GM19438 (cell line): Measurements from ENCODE around the gene TRIM65.
"Not testable (repeated sequence)": the region's sequence is repeated elsewhere in the genome, so short reads cannot be mapped to it uniquely, and the experiment has no call there.

ENCODE experiments used
- ATAC-seq: cut with Tn5 transposase; IDR thresholded peaks from one replicate; pipeline ENCODE4 v1.9.1; 2021; ENCODE audit warnings: low read depth; ENCODE audit not compliant: unreplicated experiment

Gene TRIM65

DNA sequence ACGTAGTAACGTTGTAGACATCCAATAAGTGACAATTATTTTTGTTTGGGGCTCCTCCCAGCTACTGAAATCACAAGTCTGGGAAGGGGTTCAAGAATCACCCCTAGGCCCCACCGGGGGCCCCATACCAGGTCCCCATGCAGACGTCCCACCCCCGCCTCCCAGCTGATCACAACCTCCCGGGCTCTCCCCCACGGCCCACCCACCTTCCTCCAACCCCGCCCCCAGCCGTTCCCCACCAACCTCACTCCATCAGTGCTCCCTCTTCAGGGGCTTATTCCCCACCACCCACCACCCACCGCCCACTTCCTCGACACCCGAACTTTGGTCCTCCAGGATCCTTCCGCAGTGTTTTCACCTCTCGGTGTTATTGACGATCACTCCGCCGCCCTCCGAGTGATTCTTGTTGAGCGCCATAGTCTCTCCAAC, 41.9 kb downstream of the TRIM65 start:
- ATAC-seq, result peak; percentile 1

DNA sequence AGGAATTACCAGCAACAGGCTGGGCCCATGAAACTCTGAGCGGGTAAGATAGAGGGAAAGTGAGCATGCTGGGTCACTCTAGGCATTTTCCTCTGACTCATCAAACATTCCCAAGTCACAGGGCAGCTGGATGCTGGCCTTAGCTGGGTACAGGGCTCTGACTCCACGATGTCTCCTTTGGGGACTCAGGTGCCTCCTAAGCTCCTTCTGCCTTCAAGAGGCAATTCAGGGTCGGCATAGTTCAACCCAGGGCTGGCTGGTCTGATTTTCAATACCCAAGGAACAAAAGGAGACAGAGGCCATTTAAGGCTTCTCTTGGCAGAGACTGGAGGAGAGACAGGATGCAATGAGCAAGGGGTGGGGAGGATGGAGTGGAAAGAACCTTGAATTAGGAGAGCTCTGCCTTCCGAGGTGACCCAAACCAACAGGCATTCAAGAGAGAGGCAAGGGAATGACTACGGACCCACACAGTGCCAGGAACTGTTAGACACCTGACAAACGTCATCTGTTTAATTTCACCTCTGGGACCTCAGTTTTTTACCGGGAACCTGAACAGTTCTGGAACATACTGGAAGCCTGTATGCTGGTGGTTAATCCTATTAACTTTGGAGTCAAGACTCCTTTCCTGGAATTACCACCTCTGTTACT, 42.5 kb downstream of the TRIM65 start:
- no peak for ATAC-seq

DNA sequence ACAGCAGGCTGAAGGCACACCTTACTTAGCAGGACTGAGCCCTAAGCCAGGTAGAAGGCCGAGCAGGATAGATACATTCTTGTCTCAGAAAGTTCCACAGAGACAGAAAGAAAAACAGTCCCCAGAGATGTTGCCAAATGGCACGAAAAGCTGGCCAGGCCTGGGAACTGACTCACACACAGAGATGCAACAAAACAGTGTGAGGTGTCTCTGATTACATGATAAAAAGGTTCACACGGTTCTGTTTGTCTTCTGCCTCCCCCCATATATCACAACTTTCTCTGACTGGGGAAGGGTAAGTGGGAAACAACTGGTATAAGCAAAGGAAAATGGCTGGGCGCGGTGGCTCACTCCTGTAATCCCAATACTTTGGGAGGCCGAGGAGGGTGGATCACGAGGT, 43.3 kb downstream of the TRIM65 start:
- ATAC-seq, result no peak

DNA sequence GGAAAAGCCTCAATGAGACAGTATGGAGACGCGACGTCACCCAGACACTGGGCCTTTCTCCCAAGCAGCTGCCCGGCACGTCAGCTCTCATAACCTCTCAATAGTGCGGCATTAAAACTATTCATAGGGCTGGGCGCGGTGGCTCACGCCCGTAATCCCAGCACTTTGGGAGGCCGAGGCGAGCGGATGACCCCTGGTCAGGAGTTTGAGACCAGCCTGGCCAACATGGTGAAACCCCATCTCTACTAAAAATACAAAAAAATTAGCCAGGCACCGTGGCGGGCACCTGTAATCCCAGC, 45.1 kb downstream of the TRIM65 start:
- not testable (repeated sequence) for ATAC-seq

DNA sequence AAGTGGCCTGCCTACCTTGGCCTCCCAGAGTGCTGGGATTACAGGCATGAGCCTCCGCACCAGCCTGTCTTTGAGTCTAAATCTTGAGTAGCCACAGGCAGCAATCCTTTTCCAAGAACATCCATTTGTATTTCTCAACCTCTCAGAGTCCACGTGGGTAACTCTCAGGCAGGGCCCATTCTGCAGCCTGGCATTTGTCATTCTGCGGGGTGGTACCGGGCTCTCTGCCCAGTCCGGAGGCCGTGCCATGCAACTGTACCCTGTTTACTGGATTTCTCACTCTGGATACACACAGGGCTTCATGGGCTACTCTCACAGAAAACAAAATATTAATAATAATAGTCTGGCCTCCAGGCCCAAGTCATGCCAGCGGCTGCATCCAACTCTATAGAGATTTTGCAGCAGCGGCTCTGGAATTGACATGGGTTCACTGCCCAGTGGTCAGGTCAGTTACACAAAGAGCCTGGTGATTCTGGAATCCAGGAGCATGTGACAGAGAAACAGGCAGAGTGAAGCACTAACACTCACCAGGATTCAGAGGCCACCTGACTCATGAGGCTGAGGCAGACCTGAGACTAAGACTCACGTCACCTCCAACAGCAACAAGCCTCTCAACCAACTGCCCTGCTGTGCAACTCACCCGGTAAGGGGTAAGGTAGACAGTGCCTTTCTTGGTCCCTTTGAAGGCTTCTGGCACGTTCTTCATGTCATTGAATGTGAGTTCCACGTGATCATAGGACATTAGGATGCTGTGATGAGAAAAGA, 45.6 kb downstream of the TRIM65 start:
- no peak for ATAC-seq

DNA sequence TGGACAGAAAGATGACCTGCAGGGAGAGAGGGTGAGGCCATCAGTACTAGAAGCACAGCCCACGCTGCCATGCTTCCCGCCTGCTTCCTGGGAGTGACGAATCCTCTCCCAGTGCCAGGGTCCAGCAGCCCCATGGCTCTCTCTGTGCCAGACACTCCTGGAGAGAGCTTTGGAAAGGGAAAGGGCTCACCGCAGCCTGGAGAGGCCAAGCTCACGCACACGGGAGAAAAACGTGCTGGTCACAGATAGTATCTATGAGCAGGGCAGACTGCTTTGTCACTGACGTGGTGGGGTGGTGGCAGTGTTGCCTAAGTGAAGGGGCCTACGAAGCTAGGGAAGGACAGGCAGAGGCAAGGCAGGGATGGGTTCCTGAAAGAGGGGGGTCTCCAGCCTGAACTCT, 47.0 kb downstream of the TRIM65 start:
- ATAC-seq, result no peak

DNA sequence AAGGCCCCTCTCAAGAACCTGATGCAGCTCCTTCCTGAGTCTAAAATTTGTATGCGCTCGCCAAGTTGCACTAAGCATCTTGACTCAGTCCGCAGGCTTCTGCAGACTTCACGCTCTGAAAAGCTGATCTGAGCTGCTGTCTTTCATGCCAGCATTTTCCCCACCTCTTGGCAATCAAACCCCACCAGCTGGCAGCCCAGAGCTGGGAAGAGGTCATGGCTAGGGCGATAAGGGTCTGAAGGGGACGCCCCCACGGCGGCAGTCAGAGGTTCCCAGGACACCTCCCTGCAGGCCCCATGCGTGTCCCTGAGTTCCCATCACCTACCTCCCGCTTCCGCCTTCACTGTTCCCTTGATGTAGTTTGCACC, 47.5 kb downstream of the TRIM65 start:
- no peak for ATAC-seq

DNA sequence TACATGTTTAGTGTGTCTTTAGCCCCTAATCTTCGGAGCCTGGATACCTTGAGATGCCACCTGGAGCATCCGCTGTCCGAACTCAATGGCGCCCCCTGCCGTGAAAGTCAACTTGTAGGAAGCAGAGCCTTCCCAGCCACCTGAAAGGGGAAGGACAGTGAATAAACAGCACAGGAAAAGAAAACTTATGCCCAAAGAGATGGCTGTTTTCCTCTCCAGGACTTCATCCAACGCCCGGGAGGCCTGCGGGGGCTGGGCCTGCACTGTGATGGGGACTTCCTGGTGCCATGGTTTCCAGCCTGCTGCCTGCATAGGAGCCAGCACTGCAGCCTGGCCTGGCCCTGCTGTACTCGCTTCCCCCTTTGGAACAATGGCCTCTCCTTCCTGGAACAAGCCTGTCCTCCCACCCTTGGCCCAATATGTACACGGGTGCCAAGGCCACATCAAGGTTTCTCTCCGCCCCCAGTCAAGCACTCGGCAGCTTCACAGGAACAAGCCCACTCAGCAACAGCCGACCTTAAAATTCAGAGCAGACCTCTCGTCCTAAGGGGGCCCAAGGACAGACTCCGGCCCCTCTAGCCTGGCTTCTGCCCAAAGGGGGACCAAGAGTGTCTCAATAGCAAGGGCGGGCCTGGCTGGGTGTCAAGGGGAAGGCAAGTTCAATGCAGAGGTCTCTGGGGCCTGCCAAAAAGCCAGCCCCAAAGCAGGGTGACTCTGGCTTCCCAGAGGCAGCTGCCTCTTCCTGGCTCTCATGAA, 48.0 kb downstream of the TRIM65 start:
- no peak for ATAC-seq

DNA sequence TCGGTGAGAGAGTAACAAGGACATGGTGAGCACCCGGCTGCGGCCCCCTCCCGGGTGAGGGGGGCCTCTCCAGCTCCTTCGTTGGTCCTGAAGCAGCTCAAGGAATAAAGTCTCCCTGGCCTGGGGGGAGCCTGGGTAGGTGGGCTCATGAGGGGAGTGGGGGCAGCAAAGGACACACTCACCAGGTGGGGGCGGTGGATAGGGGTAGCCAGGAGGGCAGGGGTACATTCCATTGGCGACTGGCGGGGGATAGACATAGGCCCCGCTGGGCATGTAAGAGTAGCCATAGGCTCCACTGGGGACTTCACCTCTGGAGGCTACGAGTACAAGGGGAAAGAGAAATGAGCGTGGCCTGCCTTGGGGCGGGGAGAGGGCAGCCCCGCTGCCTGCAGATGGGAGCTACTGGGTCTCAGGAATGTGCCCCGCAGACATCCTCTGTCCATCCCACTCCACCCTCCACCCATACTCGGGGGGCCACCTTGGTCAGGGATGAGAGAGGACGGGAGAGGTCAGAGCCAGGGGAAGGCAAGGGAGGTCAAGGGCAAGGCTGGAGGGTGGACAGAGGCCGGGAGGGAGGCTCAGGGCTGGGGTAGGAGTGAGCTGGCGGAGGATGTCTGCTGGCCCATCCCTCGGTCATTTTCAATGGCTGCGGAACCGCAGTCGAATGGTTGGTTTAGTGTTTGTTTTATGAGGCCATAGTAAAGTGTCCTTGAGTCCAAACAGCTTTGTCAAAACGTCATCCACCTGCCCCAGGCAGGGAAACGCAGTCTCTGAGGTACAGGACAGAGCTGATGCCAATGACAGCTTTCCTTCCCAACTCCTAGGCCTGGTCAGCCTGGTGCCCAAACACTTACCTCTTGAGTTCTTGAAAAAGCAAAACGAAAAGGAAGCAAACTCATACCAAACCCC, 48.9 kb downstream of the TRIM65 start:
- no peak for ATAC-seq

DNA sequence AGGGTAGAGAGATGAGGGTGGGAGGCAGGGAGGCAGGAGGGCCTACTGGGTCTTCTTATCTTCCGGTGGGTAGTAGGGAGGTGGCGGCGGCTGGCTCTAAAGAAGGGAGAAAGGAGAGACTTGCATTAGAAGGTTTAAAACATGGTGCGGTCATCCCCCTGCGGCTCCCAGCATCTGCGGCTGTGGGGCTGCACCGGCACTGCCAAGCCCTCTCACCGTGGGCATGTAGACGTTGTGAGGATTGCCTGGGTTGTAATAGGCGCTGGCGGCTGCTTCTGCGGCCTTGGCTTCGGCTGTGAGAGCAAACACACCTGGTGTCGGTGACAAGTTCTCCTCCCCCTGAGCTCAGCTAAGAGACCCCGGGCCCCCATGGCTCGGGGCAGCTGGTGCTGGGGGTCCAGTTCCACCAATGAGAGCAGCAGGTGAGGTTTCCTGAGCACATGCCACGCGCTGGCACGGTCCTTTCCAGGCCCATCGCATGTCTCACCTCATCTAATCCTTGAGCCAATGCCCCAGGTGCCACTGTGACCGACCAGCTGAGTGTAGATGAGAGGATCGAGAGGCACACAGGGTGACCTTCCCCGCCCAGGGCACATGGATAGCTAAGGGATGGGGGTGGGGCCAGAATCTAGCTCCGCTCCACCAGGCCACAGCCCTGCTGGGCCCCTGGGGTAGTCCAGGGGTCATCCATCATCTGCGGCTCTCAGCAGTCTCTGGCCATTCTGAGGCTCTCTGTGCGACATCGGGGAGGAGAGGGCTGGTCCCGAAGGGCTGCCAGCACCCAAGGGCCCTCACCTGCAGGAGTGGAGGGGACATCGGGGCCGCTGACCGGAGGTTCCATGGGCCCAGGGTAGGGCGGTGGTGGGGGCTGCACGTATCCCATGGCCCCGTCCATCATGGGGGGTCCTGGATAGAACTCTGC, 49.8 kb downstream of the TRIM65 start:
- no peak for ATAC-seq

DNA sequence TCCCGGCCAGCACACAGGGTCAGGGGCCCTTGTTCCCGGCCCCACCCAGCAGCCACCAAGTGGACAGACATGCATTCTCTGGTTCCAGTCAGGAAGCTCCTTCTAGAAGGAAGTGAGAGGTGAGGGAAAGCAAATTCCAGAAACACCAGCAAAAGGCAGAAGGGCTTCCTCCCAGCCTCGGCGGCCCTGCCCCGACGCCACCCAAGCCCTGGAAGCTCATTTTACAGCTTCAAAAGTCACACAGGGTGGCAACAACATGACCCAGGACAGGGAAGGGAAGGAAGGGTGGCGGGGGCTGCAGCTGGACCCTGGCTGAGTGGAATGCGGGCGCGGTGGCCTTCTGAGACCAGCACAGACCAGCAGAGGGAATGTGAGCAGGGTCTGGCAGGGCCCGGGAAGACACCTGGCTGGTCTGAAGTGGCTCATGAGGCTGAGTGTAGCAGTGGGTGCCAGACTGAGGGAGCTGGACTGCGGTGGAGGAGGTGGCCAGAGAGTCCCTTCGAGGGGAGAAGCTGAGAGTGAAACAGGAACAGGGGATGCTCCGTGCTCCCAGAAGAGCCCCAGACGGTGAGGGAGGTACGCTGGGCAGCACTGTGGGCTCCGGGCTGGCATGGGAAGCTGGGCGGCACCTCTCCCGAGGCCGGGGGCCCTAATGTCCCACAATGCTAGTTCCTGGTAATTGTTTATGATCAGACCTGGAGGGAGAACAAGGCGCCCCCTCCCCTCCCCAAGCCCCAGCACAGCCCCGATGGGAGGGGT, 50.6 kb downstream of the TRIM65 start:
- no peak for ATAC-seq

DNA sequence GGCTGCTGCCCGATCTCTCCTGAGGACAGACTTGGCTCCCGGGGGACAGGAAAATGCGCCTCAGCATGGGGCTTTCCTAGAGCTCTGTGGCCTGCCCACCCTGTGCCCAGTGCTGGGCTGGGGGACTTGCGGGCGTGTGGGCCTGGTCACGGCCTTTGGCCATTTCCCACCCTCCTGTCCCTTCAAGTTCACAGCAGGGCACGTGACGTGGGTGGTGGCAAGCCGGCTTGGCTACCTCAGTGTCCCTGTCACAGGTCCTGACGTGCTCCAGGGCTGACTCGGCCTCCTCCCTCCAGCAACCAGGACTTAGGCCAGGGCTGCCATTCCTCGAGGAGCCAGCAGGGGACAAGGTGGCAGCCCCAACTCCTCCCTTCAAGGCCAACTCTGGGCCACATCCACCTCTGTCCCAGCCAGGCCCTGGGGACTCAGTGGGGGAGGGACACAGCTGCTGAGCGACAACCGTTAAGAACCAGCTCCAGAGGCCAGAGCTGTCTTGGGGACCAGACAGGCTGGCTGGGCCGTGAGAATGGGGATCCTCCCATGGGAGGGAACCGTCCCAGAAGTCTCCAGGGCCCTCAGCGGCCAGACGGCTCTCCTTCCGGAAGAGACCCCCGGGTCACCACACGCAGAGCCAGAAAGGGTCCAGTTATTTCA, 51.6 kb downstream of the TRIM65 start:
- peak; percentile 75 for ATAC-seq

DNA sequence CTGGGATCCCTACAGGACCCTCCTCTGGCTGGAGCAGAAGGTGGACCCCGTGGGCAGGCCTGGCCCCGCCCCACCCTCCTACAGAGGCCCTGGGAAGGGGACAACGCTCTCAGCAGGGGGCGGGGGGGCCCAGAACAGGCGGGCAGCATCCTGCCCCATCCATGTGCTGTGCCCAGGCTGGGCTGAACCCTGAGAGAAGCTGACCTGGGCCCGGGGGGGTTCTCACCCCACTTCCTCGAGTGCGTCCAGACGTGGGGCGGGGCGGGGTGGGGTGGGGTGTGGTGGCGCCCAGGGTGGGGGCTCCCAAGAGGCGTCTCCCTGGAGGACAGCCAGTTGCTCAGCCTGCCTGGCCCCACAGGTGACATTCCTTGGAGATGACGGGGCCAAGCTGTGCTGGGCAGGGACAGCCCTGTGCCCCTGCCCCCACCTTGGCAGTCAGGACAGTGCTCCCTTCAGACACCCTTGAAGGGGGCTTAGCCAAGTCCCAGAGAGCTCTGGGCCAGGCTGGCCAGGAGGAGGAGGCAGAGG, 52.2 kb downstream of the TRIM65 start:
- ATAC-seq, result no peak

DNA sequence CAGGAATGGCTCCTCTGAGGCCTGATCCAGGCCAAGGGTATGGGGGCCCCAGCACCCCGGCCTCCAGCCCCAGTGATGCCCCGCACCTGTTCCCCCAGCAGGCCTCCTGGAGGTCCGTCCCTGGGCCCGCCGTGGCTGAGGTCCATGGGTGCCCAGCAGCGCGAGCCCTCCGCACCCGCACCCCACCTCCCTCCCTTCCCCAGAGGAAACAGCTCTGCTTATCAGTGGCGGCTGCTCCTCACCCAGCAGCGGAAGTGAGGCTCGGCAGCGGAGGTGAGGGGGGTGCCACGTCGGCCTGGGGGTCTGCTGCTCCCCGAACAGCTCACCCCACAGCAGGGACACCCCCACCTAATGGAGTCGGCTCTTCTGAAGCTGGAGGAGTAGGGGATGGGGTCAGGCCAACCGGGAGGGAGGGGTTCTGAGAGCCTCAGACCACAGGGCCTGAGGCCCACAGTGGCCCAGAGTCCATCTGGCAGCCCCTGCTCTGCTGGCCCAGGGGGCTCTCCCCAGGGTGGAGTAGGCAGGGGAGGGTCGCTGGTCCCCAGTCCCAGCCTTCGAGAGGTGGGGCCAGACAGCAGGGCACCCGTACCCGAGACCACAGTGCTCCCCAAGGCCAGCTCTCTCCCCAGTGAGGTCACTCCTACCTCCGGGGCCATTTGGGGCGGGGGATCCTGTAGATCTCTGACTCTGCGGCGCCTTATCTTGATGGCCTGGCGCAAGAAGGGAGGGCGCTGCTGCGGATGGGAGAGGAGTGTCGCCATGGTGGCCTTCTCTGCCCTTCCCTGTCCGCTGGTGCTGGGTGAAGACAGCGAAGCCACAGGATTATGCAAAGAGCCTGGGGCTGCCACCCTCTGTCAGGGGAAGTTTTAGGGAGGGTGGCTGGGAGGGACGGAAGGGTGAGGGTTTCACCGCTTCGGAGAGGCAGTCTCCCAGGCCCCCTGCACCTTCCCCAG, 52.9 kb downstream of the TRIM65 start, which contains the start of gene UNC13D:
Gene UNC13D (minus strand): TSS at position 828 of the 953 bp plus-strand sequence. CDS start 67 bp downstream, at position 761.
- ATAC-seq, result no peak

DNA sequence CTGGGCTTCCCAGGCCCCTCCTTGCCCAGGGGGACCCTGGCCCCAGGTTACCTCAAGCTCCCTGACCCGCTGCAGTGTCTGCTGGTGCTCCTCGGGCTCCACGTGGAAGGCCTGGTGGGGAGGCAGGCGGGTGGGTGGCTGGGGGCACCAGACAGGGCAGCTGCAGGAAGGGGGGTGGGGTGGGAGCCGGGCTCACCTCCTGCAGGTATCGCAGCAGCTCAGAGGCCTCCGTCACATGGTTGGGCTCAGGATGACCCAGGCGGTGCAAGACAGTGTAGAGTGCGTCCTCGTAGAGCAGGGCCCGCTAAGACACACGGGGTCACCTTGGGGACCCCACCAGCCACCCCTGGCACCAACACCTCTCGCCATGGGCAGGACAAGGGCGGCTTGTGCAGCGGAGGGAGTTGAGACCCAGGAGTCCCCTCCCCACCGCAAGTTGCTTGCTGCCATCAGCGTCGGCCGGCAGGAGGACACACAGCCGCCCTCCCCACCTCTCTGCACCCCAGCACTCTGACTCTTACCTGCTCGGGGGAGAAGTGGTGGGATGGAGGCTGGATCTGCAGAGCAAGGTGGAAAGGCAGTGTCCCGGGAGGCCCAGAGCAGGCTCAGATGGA, 53.7 kb downstream of the TRIM65 start:
- ATAC-seq, result no peak

DNA sequence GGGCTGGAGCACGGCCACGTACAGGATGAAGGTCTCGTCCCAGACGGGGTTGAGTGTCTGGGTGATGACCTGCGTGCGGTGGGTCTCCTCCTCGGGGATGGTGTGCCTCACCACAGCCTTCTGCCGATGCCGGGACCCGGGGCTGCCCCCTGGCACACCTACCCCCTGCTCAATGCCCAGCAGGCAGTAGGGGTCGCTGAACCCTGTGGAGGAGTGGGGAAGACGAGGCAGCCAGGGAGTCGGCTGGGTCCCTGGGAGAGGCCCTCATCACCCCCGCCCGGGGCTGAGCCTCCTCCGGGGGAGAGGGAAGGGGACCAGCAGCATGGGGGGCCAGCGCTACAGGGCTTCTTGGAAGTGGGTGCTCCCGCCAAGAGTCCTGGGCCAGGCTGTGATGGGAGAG, 54.3 kb downstream of the TRIM65 start:
- no peak for ATAC-seq

DNA sequence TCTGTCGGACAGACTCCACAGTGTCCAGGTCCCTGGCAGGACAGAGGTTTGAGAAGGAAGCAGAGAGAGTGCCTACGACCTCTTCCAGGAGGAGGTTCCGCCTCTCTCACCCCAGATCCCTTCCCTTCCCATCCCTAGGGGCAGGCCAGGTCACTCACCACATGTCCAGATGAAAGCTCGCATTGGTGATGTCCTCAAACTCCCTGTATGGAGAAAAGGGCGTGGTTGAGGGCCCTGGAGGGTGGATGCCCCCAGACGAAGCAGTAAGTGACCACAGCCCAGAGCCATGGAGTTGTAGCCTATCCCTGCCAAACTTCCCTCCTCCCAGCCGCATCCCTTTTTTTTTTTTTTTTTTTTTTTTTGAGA, 56.0 kb downstream of the TRIM65 start:
- ATAC-seq, result no peak
